ENCODE data around the gene COL27A1. TPM values are rescaled to one million over a fixed set of nuclear protein-coding genes. Genes with fewer than 3 reads are reported as not detected.
"Not testable (repeated sequence)": the region's sequence is repeated elsewhere in the genome, so short reads cannot be mapped to it uniquely, and the experiment has no call there.

Gene COL27A1
- total RNA-seq, 1 donor from 2014 or later = 3.7 TPM

DNA sequence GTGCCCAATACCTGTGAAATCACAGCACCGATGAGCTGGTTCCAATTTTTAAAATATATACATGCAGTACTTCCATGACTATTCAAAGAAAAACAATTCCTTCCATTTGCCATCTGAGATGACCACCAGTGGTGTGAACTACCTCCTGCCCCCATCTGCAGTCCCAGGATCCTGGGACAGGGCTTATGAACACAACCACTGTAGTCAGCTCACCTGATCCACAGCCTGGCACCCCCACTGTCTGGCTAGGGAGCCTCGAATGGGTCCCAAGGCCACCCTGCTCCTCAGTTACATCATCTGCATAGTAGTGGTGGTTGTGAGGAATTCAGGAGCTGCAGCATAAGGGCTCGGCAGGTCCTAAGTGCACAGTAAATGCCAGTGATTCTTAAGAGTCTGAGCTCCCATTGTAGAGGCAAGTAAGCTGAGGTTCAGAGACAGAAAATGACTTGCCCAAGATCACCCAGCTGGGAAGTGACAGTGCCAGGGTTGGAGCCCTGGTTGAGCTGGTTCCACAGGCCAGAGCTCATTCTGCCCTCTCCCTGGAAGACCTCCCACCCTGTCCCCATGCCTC is 170.4 kb downstream of the COL27A1 start:
- intact Hi-C loops (cut with micrococcal nuclease); H3K27me3 Mint-ChIP-seq (ENCODE audit: low read depth); H3K9me3 Mint-ChIP-seq; H3K4me1 Mint-ChIP-seq (ENCODE audit: low read depth); DNase-seq (ENCODE audit: low spot score); H3K36me3 Mint-ChIP-seq (ENCODE audit: low read depth); H3K4me3 Mint-ChIP-seq (ENCODE audit: low read depth); H3K27ac Mint-ChIP-seq: not testable (repeated sequence)

DNA sequence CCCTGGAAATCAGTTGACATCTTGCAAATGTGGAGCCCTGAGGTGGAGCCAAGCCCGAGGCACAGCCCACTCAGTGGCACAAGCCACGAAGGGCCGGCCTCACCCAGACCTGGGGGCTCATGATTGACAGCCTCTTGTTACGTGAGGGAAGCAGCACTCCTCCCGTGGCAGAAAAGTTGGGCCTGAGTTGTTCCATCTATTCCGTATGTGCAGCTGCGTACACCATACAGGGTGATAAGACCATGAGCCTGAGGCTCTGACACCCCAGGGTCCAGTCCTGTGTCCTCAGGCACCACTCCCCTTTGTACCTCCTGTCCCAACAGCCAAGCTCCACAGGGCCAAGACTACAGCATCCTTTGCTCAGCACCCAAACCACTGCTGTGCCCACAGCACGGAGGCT is 172.4 kb downstream of the COL27A1 start:
- no peaks in the 10 kb centered on the region for H3K4me1 Mint-ChIP-seq (ENCODE audit: low read depth)
- no peak overlapping the region for H3K4me3 Mint-ChIP-seq (ENCODE audit: low read depth)
- no peak overlapping the region for H3K27ac Mint-ChIP-seq
- no peak for DNase-seq (ENCODE audit: low spot score)
- H3K9me3 Mint-ChIP-seq = no peaks in the 10 kb centered on the region
- no peaks in the 10 kb centered on the region for H3K36me3 Mint-ChIP-seq (ENCODE audit: low read depth)
- intact Hi-C loops (cut with micrococcal nuclease) = no loop called here
- no peaks in the 10 kb centered on the region for H3K27me3 Mint-ChIP-seq (ENCODE audit: low read depth)

DNA sequence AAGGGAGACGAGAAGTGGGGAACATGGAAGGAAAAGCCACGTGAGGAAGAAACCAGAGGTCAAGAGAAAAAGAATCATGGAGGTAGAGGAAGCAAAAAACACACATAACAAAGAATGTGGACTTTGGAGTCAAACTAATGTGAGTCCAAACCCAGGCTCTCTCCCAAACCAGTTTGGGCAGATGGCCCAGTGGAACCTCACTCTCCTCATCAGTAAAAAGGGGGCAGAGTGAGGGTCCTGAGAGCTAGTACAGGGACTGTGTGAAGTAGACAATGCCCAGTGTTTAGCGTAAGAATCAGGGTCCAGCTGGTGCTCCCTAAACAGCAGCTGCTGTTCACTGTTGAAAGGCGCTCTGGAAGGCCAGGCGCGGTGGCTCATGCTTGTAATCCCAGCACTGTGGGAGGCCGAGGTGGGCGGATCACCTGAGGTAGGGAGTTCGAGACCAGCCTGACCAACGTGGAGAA is 173.1 kb downstream of the COL27A1 start:
- H3K36me3 Mint-ChIP-seq (ENCODE audit: low read depth); H3K4me3 Mint-ChIP-seq (ENCODE audit: low read depth); H3K27me3 Mint-ChIP-seq (ENCODE audit: low read depth); DNase-seq (ENCODE audit: low spot score); H3K4me1 Mint-ChIP-seq (ENCODE audit: low read depth); intact Hi-C loops (cut with micrococcal nuclease); H3K9me3 Mint-ChIP-seq; H3K27ac Mint-ChIP-seq: not testable (repeated sequence)

DNA sequence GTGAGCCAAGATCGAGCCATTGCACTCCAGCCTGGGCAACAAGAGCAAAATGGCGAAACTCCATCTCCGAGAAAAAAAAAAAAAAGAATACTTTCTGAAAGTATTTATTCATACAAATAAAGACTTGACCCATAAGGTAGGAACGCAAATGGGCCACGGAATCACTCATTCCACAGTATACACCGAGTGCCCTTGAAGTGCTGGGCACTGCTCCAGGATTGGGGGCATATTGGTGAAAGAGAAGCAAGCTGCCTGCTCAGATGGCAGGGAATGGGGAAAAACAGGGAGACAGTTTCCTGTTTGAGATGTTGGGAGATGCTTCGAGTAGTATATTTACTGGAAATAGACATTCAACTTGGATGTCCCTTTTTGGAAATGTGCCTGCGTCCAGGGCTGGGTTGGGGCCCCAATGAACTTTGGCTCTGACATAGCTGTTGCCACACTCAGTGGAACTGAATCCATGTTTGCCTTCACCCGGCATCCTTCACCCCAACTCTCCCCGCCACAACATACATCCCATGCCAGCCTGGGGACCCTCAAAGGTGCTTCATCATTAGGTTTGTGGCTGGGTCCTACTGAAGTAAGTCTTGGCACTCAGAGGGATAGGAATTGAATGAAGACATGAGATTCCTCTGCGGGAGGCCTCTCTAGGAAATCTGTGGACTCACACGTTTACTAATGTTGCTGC is 173.7 kb downstream of the COL27A1 start:
- intact Hi-C loops (cut with micrococcal nuclease); H3K4me3 Mint-ChIP-seq (ENCODE audit: low read depth); H3K36me3 Mint-ChIP-seq (ENCODE audit: low read depth); DNase-seq (ENCODE audit: low spot score); H3K27me3 Mint-ChIP-seq (ENCODE audit: low read depth); H3K9me3 Mint-ChIP-seq; H3K4me1 Mint-ChIP-seq (ENCODE audit: low read depth); H3K27ac Mint-ChIP-seq: not testable (repeated sequence)

DNA sequence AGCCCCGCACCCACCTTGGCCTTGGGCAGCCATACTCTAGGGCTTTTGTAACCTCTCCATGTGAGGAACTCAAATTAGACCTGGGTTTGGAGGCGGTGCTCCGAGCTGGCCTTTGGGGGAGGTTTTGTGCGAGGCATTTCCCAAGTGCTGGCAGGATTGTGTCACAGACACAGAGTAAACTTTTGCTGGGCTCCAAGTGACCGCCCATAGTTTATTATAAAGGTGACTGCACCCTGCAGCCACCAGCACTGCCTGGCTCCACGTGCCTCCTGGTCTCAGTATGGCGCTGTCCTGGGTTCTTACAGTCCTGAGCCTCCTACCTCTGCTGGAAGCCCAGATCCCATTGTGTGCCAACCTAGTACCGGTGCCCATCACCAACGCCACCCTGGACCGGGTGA is 174.3 kb downstream of the COL27A1 start, which contains the start of gene ORM2:
ORM2 (plus strand) TSS at position 245 of the 398 bp plus-strand sequence; CDS start at position 281, 36 bp downstream.
- not testable (repeated sequence) for H3K4me3 Mint-ChIP-seq (ENCODE audit: low read depth)

DNA sequence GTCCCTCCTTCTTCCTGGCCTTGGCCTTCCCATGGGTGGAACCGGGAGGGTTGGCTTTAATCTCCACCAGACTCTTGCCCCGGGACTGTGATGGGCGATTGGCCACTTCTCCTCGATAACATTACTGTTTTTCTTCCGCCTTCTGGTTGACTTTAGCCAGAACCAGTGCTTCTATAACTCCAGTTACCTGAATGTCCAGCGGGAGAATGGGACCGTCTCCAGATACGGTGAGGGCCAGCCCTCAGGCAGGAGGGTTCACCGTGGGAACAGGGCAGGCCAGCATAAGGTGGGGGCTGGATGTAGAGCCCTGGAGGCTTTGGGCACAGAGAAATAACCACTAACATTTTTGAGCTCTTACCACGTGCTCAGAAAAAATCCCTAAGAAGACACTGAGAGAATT is 175.3 kb downstream of the COL27A1 start:
- no peak overlapping the region for H3K27ac Mint-ChIP-seq
- peaks cover 12% of the 10 kb centered on the region for H3K36me3 Mint-ChIP-seq (ENCODE audit: low read depth)
- no peak overlapping the region for H3K4me3 Mint-ChIP-seq (ENCODE audit: low read depth)
- H3K27me3 Mint-ChIP-seq (ENCODE audit: low read depth) = no peaks in the 10 kb centered on the region
- no peaks in the 10 kb centered on the region for H3K4me1 Mint-ChIP-seq (ENCODE audit: low read depth)
- no peak for DNase-seq (ENCODE audit: low spot score)
- H3K9me3 Mint-ChIP-seq = no peaks in the 10 kb centered on the region
- intact Hi-C loops (cut with micrococcal nuclease) = no loop called here

More for the DNA sequence above, 174.3 kb downstream of the COL27A1 start, which contains the start of gene ORM2:
- H3K27me3 Mint-ChIP-seq (ENCODE audit: low read depth); H3K27ac Mint-ChIP-seq; intact Hi-C loops (cut with micrococcal nuclease); DNase-seq (ENCODE audit: low spot score); H3K9me3 Mint-ChIP-seq; H3K36me3 Mint-ChIP-seq (ENCODE audit: low read depth); H3K4me1 Mint-ChIP-seq (ENCODE audit: low read depth): not testable (repeated sequence)

DNA sequence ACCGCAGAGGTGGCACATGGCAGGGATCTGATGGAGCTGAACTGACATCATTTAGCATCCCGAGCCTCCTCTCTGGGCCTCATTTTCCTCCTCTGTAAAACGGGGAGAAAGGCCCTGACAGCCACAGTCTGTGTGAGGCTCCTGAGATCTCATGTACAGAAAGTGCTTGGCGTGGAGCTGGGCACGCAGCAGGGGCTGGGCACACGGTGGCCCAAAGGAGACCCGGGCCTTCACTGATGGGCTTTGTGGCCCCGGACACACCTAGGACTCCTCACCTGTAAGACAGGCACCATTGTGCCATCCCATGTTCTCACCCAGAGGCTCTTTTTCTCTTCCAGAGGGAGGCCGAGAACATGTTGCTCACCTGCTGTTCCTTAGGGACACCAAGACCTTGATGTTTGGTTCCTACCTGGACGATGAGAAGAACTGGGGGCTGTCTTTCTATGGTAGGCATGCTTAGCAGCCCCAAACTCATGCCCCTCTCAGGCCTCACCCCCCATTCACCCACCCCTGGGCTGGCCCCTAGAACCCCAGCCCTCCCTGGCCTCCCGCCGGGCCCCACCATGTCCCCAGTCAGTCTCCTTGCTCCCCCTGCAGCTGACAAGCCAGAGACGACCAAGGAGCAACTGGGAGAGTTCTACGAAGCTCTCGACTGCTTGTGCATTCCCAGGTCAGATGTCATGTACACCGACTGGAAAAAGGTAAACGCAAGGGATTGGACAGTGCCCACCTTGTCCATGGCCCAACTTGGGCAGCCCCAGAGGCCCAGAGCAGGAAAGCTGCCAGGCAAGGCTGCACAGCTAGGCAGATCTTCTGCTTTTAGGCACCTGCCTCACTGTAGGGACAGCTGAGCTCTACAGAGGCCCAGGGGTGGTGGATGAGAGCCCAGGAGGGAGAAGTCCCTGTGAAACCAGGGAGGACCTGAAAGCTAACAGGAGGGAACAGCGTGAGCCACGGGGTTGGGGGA is 176.2 kb downstream of the COL27A1 start:
- DNase-seq (ENCODE audit: low spot score); H3K27me3 Mint-ChIP-seq (ENCODE audit: low read depth); H3K9me3 Mint-ChIP-seq; H3K4me1 Mint-ChIP-seq (ENCODE audit: low read depth); intact Hi-C loops (cut with micrococcal nuclease); H3K27ac Mint-ChIP-seq; H3K4me3 Mint-ChIP-seq (ENCODE audit: low read depth): not testable (repeated sequence)
- peaks cover 20% of the 10 kb centered on the region for H3K36me3 Mint-ChIP-seq (ENCODE audit: low read depth)

DNA sequence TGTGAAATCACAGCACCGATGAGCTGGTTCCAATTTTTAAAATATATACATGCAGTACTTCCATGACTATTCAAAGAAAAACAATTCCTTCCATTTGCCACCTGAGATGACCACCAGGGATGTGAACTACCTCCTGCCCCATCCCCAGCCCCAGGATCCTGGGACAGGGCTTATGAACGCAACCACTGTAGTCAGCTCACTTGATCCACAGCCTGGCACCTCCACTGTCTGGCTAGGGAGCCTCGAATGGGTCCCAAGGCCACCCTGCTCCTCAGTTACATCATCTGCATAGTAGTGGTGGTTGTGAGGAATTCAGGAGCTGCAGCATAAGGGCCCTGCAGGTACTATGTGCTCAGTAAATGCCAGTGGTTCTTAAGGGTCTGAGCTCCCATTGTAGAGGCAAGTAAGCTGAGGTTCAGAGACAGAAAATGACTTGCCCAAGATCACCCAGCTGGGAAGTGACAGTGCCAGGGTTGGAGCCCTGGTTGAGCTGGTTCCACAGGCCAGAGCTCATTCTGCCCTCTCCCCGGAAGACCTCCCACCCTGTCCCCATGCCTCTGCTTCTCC is 177.2 kb downstream of the COL27A1 start:
- peaks cover 30% of the 10 kb centered on the region for H3K36me3 Mint-ChIP-seq (ENCODE audit: low read depth)
- H3K27me3 Mint-ChIP-seq (ENCODE audit: low read depth); intact Hi-C loops (cut with micrococcal nuclease); H3K27ac Mint-ChIP-seq; H3K4me3 Mint-ChIP-seq (ENCODE audit: low read depth); H3K9me3 Mint-ChIP-seq; H3K4me1 Mint-ChIP-seq (ENCODE audit: low read depth); DNase-seq (ENCODE audit: low spot score): not testable (repeated sequence)

DNA sequence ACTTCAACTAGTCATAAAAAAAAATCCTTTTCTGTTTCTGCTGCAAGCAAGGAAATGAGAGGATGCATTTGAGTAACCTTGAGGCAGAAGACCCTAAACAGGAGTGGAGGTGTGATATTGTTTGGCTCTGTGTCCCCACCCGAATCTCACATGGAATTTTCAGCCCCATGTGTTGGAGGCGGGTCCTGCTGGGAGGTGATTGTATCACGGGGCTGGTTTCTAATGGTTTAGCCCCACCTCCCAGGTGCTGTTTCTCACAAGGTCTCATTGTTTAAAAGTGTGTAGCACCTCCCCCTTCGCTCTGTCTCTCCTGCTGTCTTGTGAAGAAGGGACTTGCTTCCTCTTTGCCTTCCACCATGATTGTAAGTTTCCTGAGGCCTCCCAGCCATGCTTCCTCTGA is 178.4 kb downstream of the COL27A1 start:
- H3K9me3 Mint-ChIP-seq; intact Hi-C loops (cut with micrococcal nuclease); H3K27me3 Mint-ChIP-seq (ENCODE audit: low read depth); H3K4me1 Mint-ChIP-seq (ENCODE audit: low read depth); H3K27ac Mint-ChIP-seq; DNase-seq (ENCODE audit: low spot score); H3K4me3 Mint-ChIP-seq (ENCODE audit: low read depth): not testable (repeated sequence)
- peaks cover 42% of the 10 kb centered on the region for H3K36me3 Mint-ChIP-seq (ENCODE audit: low read depth)

DNA sequence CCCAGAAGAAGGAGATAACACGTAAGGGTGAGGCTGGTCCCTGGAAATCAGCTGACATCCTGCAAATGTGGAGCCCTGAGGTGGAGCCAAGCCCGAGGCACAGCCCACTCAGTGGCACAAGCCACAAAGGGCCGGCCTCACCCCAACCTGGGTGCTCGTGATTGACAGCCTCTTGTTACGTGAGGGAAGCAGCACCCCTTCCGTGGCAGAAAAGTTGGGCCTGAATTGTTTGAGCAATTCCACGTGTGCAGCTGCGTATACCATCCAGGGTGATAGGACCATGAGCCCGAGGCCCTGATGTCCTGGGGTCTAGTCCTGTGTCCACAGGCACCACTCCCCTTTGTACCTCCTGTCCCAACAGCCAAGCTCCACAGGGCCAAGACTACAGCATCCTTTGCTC is 179.2 kb downstream of the COL27A1 start:
- H3K9me3 Mint-ChIP-seq = no peaks in the 10 kb centered on the region
- no peak overlapping the region for H3K27ac Mint-ChIP-seq
- DNase-seq (ENCODE audit: low spot score) = no peak
- H3K36me3 Mint-ChIP-seq (ENCODE audit: low read depth) = peaks cover 49% of the 10 kb centered on the region
- H3K4me3 Mint-ChIP-seq (ENCODE audit: low read depth) = no peak overlapping the region
- H3K27me3 Mint-ChIP-seq (ENCODE audit: low read depth) = no peaks in the 10 kb centered on the region
- peaks cover 4% of the 10 kb centered on the region for H3K4me1 Mint-ChIP-seq (ENCODE audit: low read depth)
- intact Hi-C loops (cut with micrococcal nuclease) = no loop called here

DNA sequence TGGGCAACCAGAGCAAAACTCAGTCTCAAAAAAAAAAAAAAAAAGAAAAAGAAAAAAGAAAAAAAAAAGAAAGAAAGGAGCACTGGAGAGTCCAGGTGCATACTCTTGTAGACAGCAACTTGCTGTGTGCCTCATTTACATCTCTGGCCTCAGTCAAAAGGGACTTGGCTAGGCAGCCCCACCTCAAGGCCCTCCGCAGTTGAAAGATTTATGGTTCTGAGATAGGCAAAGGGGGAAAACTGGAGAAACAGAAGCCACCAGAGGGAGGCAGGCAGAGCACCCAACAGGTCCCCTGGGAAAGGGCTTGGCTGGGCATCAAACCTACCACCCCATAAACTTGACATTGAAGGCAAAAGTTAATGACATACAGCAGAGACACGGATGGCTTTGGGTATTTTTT is 180.4 kb downstream of the COL27A1 start:
- H3K36me3 Mint-ChIP-seq (ENCODE audit: low read depth) = peaks cover 62% of the 10 kb centered on the region
- H3K9me3 Mint-ChIP-seq = no peaks in the 10 kb centered on the region
- H3K27me3 Mint-ChIP-seq (ENCODE audit: low read depth) = no peaks in the 10 kb centered on the region
- H3K4me1 Mint-ChIP-seq (ENCODE audit: low read depth) = peaks cover 4% of the 10 kb centered on the region
- DNase-seq (ENCODE audit: low spot score) = no peak
- intact Hi-C loops (cut with micrococcal nuclease) = loop anchor here (5.0 kb wide), 1 partner anchor 172 kb away; the partner anchor contains the start of gene WHRN
- no peak overlapping the region for H3K4me3 Mint-ChIP-seq (ENCODE audit: low read depth)
- no peak overlapping the region for H3K27ac Mint-ChIP-seq

DNA sequence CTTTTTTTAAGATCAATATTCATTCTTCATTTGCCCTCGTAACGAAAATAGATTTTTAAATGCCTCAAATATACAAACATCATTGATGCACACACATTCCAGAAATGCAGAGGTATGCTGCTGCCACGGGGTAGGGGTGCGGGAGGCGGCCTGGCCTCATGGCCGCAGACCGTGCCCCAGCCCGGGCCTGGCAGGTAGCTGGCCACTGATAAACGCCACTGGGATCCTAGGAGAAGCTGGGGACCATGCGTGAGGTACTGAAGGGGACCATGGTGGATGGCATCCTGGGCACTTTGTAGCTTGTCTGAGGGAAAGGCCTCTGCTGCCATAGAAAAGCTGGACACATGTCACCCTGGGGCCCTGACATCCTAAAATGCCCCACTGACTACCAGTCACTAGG is 180.8 kb downstream of the COL27A1 start:
- DNase-seq (ENCODE audit: low spot score) = no peak
- no peaks in the 10 kb centered on the region for H3K27me3 Mint-ChIP-seq (ENCODE audit: low read depth)
- no peak overlapping the region for H3K27ac Mint-ChIP-seq
- no peaks in the 10 kb centered on the region for H3K9me3 Mint-ChIP-seq
- H3K4me3 Mint-ChIP-seq (ENCODE audit: low read depth) = no peak overlapping the region
- intact Hi-C loops (cut with micrococcal nuclease) = loop anchor here (5.0 kb wide), 1 partner anchor 171 kb away; the partner anchor contains the start of gene WHRN
- peaks cover 66% of the 10 kb centered on the region for H3K36me3 Mint-ChIP-seq (ENCODE audit: low read depth)
- H3K4me1 Mint-ChIP-seq (ENCODE audit: low read depth) = peaks cover 4% of the 10 kb centered on the region
